Stimulated activated naive B cell treated with anti-CD40 and anti-IgM and Interleukin-4, amounts not matched to agents 10 μg/mL and 1 μg/mL and 100 μg/mL, for 72 hours (primary cell): ENCODE results near the gene TJP1.
A peak's percentile ranks its signal among the peaks of the same experiment; 100 is the strongest.
"Not testable (repeated sequence)": the region's sequence is repeated elsewhere in the genome, so short reads cannot be mapped to it uniquely, and the experiment has no call there.

Experiments
- ATAC-seq, 2 donors: fragments of 150-1000 bp; cut with Tn5 transposase; replicated peaks; 2 replicates each; pipeline ENCODE4 v1.10.0; 2021; ENCODE audit warnings: moderate library complexity in 1 of 2
- DNase-seq: peaks from one replicate; pipeline ENCODE4 v3.0.0; 2021
- H3K27ac Mint-ChIP-seq: one replicate; pipeline ENCODE4 v1.8.0; 2022; ENCODE audit warnings: mild to moderate bottlenecking, mixed read lengths
- H3K27me3 Mint-ChIP-seq, 2 donors: one replicate each; pipeline ENCODE4 v1.8.0; 2022; ENCODE audit warnings: mixed read lengths in 2 of 2
- H3K36me3 Mint-ChIP-seq, 2 donors: one replicate each; pipeline ENCODE4 v1.8.0; 2022; ENCODE audit warnings: mixed read lengths in 2 of 2, mild to moderate bottlenecking in 1 of 2
- H3K4me1 Mint-ChIP-seq, 2 donors: one replicate each; pipeline ENCODE4 v1.8.0; 2022; ENCODE audit warnings: mixed read lengths in 2 of 2, mild to moderate bottlenecking in 1 of 2
- H3K4me3 Mint-ChIP-seq, 2 donors: one replicate each; pipeline ENCODE4 v1.8.0; 2022; ENCODE audit warnings: mild to moderate bottlenecking in 2 of 2, mixed read lengths in 2 of 2, moderate library complexity in 1 of 2
- H3K9me3 Mint-ChIP-seq, 2 donors: one replicate each; pipeline ENCODE4 v1.8.0; 2022; ENCODE audit warnings: mixed read lengths in 2 of 2, mild to moderate bottlenecking in 1 of 2

The TJP1 gene

GRCh38 chr15:29676961-29677402, 145.3 kb downstream of the TJP1 start:
- peaks cover 0 to 1% of the 10 kb centered on the region in 2 donors for H3K9me3 Mint-ChIP-seq
- no peak overlapping the region for H3K27ac Mint-ChIP-seq
- no peak overlapping the region for H3K4me3 Mint-ChIP-seq
- ATAC-seq: no peak
- no peaks in the 10 kb centered on the region for H3K4me1 Mint-ChIP-seq
- H3K36me3 Mint-ChIP-seq: peaks cover 0 to 3% of the 10 kb centered on the region in 2 donors
- no peak for DNase-seq
- peaks cover 38 to 41% of the 10 kb centered on the region in 2 donors for H3K27me3 Mint-ChIP-seq

GRCh38 chr15:29676374-29676960, 145.8 kb downstream of the TJP1 start:
- not testable (repeated sequence) for H3K4me1 Mint-ChIP-seq, ATAC-seq, H3K9me3 Mint-ChIP-seq, DNase-seq, H3K4me3 Mint-ChIP-seq, H3K36me3 Mint-ChIP-seq, H3K27ac Mint-ChIP-seq
- peaks cover 38 to 41% of the 10 kb centered on the region in 2 donors for H3K27me3 Mint-ChIP-seq

GRCh38 chr15:29675791-29676301, 146.4 kb downstream of the TJP1 start:
- Mint-ChIP-seq H3K4me3 (no peak overlapping the region), H3K9me3 (peaks cover 0 to 1% of the 10 kb centered on the region in 2 donors), H3K4me1 (no peaks in the 10 kb centered on the region), H3K27me3 (peaks cover 38 to 41% of the 10 kb centered on the region in 2 donors), H3K27ac (no peak overlapping the region), H3K36me3 (peaks cover 0 to 3% of the 10 kb centered on the region in 2 donors)
- DNase-seq (no peak), ATAC-seq (no peak)

- ATAC-seq: no peak
- H3K4me3 Mint-ChIP-seq: no peak overlapping the region
- no peaks in the 10 kb centered on the region for H3K4me1 Mint-ChIP-seq
- H3K27ac Mint-ChIP-seq: no peak overlapping the region
- H3K36me3 Mint-ChIP-seq: peaks cover 0 to 3% of the 10 kb centered on the region in 2 donors
- H3K9me3 Mint-ChIP-seq: peaks cover 0 to 1% of the 10 kb centered on the region in 2 donors
- DNase-seq: no peak
- H3K27me3 Mint-ChIP-seq: peaks cover 38 to 41% of the 10 kb centered on the region in 2 donors
Measured at GRCh38 chr15:29674661-29675533, 147.4 kb downstream of the TJP1 start.

- Mint-ChIP-seq H3K4me3 (no peak overlapping the region), H3K9me3 (peaks cover 0 to 1% of the 10 kb centered on the region in 2 donors), H3K27me3 (peaks cover 35 to 39% of the 10 kb centered on the region in 2 donors), H3K27ac (no peak overlapping the region), H3K36me3 (peaks cover 0 to 3% of the 10 kb centered on the region in 2 donors), H3K4me1 (no peaks in the 10 kb centered on the region)
- DNase-seq: no peak
- ATAC-seq: no peak
Measured at GRCh38 chr15:29672923-29673809, 149.1 kb downstream of the TJP1 start.

GRCh38 chr15:29672446-29672845, 149.8 kb downstream of the TJP1 start:
- Mint-ChIP-seq H3K4me3 (no peak overlapping the region), H3K27me3 (peaks cover 28 to 32% of the 10 kb centered on the region in 2 donors), H3K27ac (no peak overlapping the region), H3K4me1 (no peaks in the 10 kb centered on the region), H3K9me3 (peaks cover 0 to 1% of the 10 kb centered on the region in 2 donors), H3K36me3 (peaks cover 0 to 3% of the 10 kb centered on the region in 2 donors)
- DNase-seq (no peak), ATAC-seq (no peak)

- H3K27ac Mint-ChIP-seq, DNase-seq, H3K4me1 Mint-ChIP-seq, ATAC-seq, H3K9me3 Mint-ChIP-seq, H3K4me3 Mint-ChIP-seq, H3K36me3 Mint-ChIP-seq: not testable (repeated sequence)
- H3K27me3 Mint-ChIP-seq: peaks cover 24 to 28% of the 10 kb centered on the region in 2 donors
Measured at GRCh38 chr15:29672046-29672445, 150.2 kb downstream of the TJP1 start.

GRCh38 chr15:29670998-29671981, 151.0 kb downstream of the TJP1 start:
- Mint-ChIP-seq H3K4me3 (no peak overlapping the region), H3K27ac (no peak overlapping the region), H3K4me1 (no peaks in the 10 kb centered on the region), H3K9me3 (peaks cover 0 to 1% of the 10 kb centered on the region in 2 donors), H3K36me3 (peaks cover 0 to 3% of the 10 kb centered on the region in 2 donors), H3K27me3 (peaks cover 20 to 23% of the 10 kb centered on the region in 2 donors)
- ATAC-seq: no peak
- DNase-seq: no peak

GRCh38 chr15:29670266-29670665, 152.0 kb downstream of the TJP1 start:
- Mint-ChIP-seq H3K4me1 (no peaks in the 10 kb centered on the region), H3K9me3 (no peaks in the 10 kb centered on the region)

GRCh38 chr15:29669823-29670222, 152.4 kb downstream of the TJP1 start:
- Mint-ChIP-seq H3K9me3 (no peaks in the 10 kb centered on the region), H3K36me3 (no peaks in the 10 kb centered on the region), H3K4me1 (no peaks in the 10 kb centered on the region), H3K27ac (no peak overlapping the region), H3K27me3 (peaks cover 14 to 16% of the 10 kb centered on the region in 2 donors), H3K4me3 (no peak overlapping the region)
- ATAC-seq (no peak), DNase-seq (no peak)

More at GRCh38 chr15:29670266-29670665, 152.0 kb downstream of the TJP1 start:
- Mint-ChIP-seq H3K27me3 (peaks cover 14 to 17% of the 10 kb centered on the region in 2 donors), H3K4me3 (no peak overlapping the region), H3K27ac (no peak overlapping the region), H3K36me3 (no peaks in the 10 kb centered on the region)
- no peak for ATAC-seq
- no peak for DNase-seq

GRCh38 chr15:29668120-29668602, 154.1 kb downstream of the TJP1 start:
- DNase-seq (peak; percentile 4), ATAC-seq (peak; percentile 41 to 61)
- H3K4me1 Mint-ChIP-seq: no peaks in the 10 kb centered on the region
- H3K27ac Mint-ChIP-seq: no peak overlapping the region
- no peak overlapping the region for H3K4me3 Mint-ChIP-seq
- no peaks in the 10 kb centered on the region for H3K36me3 Mint-ChIP-seq
- peaks cover 6 to 8% of the 10 kb centered on the region in 2 donors for H3K27me3 Mint-ChIP-seq
- no peaks in the 10 kb centered on the region for H3K9me3 Mint-ChIP-seq

- DNase-seq (no peak), ATAC-seq (no peak)
- no peaks in the 10 kb centered on the region for H3K9me3 Mint-ChIP-seq
- no peaks in the 10 kb centered on the region for H3K36me3 Mint-ChIP-seq
- H3K27ac Mint-ChIP-seq: no peak overlapping the region
- H3K4me1 Mint-ChIP-seq: no peaks in the 10 kb centered on the region
- no peak overlapping the region for H3K4me3 Mint-ChIP-seq
- H3K27me3 Mint-ChIP-seq: no peaks in the 10 kb centered on the region
Measured at GRCh38 chr15:29666241-29666640, 156.0 kb downstream of the TJP1 start.

GRCh38 chr15:29665444-29666003, 156.7 kb downstream of the TJP1 start:
- Mint-ChIP-seq H3K27me3 (no peaks in the 10 kb centered on the region), H3K9me3 (no peaks in the 10 kb centered on the region), H3K4me1 (no peaks in the 10 kb centered on the region), H3K36me3 (no peaks in the 10 kb centered on the region), H3K27ac (no peak overlapping the region), H3K4me3 (no peak overlapping the region)
- ATAC-seq (no peak), DNase-seq (no peak)
